ENCODE results near the gene TRIM37. TPM values are rescaled to one million over a fixed set of nuclear protein-coding genes. Genes with fewer than 3 reads are reported as not detected.

The TRIM37 gene
- total and polyA plus RNA-seq, 2 of the 8 experiments (the other 6 are each of a cell fraction or from before 2014, with no cell fraction given) = 38.2 to 57.0 TPM

- Histone ChIP-seq H2BK15ac (ENCODE audit: low read length) (no peak overlapping the region), H3K4ac (replicated peaks; ENCODE audit: insufficient read length, low read depth, low read length) (no peak overlapping the region), H3K27me3 (replicated peaks in 1 of 4; ENCODE audit: control insufficient read depth in 3 of 4, extremely low read depth in 1 of 4, insufficient read depth in 3 of 4, low read length in 3 of 4) (no peaks in the 10 kb centered on the region), H2BK12ac (ENCODE audit: low read depth, low read length) (no peak overlapping the region), H2BK120ac (replicated peaks; ENCODE audit: low read depth, low read length) (no peak overlapping the region), H4K91ac (replicated peaks; ENCODE audit: insufficient read length, low read length) (no peak overlapping the region), H2AK5ac (ENCODE audit: low read depth, low read length) (no peak overlapping the region), H4K8ac (ENCODE audit: extremely low read depth, insufficient read depth, low read length) (no peak overlapping the region), H3K79me1 (ENCODE audit: low read depth, low read length) (peaks cover 2% of the 10 kb centered on the region; the same call in 1 of the 2 replicates), H3K14ac (ENCODE audit: insufficient read length) (no peak overlapping the region), H2AFZ (ENCODE audit: low read length) (no peak overlapping the region), H2BK5ac (ENCODE audit: low read depth, low read length) (no peak overlapping the region), H3K56ac (replicated peaks; ENCODE audit: insufficient read length, low read depth, low read length) (no peak overlapping the region), H3K9ac (replicated peaks in 1 of 4; ENCODE audit: extremely low read depth in 1 of 4, low read depth in 3 of 4, low read length in 3 of 4) (no peak overlapping the region), H3K79me2 (ENCODE audit: control insufficient read depth in 1 of 2, insufficient read depth in 2 of 2, low read length in 2 of 2) (peaks cover 18 to 99% of the 10 kb centered on the region in 2 experiments), H3K4me1 (replicated peaks in 1 of 4; ENCODE audit: control insufficient read depth in 3 of 4, insufficient read depth in 4 of 4, low read length in 3 of 4) (peaks cover 0 to 8% (median 3%) of the 10 kb centered on the region in 4 experiments; a peak in 3 of 7 replicates), H3K9me3 (ENCODE audit: insufficient read depth in 2 of 2, low read depth in 1 of 2, low read length in 1 of 2) (no peaks in the 10 kb centered on the region), H3K27ac (ENCODE audit: low read depth, low read length) (no peak overlapping the region), H3K36me3 (ENCODE audit: control insufficient read depth in 2 of 4, insufficient read depth in 4 of 4, low read length in 3 of 4) (peaks cover 0 to 3% (median 0%) of the 10 kb centered on the region in 4 experiments; a peak in 1 of 8 replicates), H4K20me1 (replicated peaks in 1 of 2; ENCODE audit: control insufficient read depth in 1 of 2, insufficient read depth in 2 of 2, low read length in 2 of 2) (peaks cover 5 to 6% of the 10 kb centered on the region in 2 experiments), H3K4me3 (ENCODE audit: extremely low read depth in 1 of 4, insufficient read depth in 2 of 4, low read depth in 3 of 4, low read length in 4 of 4) (no peak overlapping the region), H3K23ac (ENCODE audit: insufficient read length) (no peak overlapping the region), H3K18ac (ENCODE audit: extremely low read depth, low read length) (no peak overlapping the region), H3K4me2 (ENCODE audit: insufficient read depth in 1 of 2, low read depth in 2 of 2, low read length in 2 of 2) (no peak overlapping the region), H4K5ac (ENCODE audit: insufficient read length, low read depth, low read length) (no peak overlapping the region), H3K23me2 (ENCODE audit: low read depth, low read length) (peaks cover 3% of the 10 kb centered on the region), H2BK20ac (ENCODE audit: low read length) (no peak overlapping the region)
- WGBS, 2 experiments (ENCODE audit: extremely low coverage in 1 of 2, insufficient coverage in 1 of 2, insufficient read length in 1 of 2, insufficient replicate concordance in 2 of 2, low coverage in 1 of 2, low lambda C conversion rate in 2 of 2, missing lambda C conversion rate in 1 of 2) = 90% methylated on average over 2 of the region's 2 CpGs; no CpG with 5 or more reads in 1 of the 2 experiments
- CTCF ChIA-PET (ENCODE audit: partially characterized antibody) = interaction anchor here (1.5 kb wide), 1 partner anchor 16 kb away, joined by 6 read pairs; no protein-coding TSS in a partner anchor
- no peak for DNase-seq (ENCODE audit: low read depth in 1 of 2, low spot score in 2 of 2)
- POLR2A ChIA-PET (ENCODE audit: partially characterized antibody) = interaction anchor here (1.9 to 3.9 kb wide), 2 partner anchors 12 to 13 kb away, joined by 7 to 14 read pairs; no protein-coding TSS in a partner anchor
- FAIRE-seq = no peak
- TF ChIP-seq SIX5 (IDR thresholded peaks at IDR 0.05; ENCODE audit: low read depth, low read length) (no peak), GABPA (IDR thresholded peaks at IDR 0.05; ENCODE audit: borderline replicate concordance, insufficient read depth, low read length) (no peak), TCF12 (IDR thresholded peaks at IDR 0.05; ENCODE audit: low read depth, low read length) (no peak), CHD2 (IDR thresholded peaks at IDR 0.05; ENCODE audit: low read length) (no peak), CHD1 (IDR thresholded peaks at IDR 0.05; ENCODE audit: low read depth, low read length) (no peak), MAFK (IDR thresholded peaks at IDR 0.05; ENCODE audit: low read depth, low read length) (no peak), TEAD4 (IDR thresholded peaks at IDR 0.05; ENCODE audit: low read depth, low read length) (no peak), FOSL1 (IDR thresholded peaks at IDR 0.05; ENCODE audit: insufficient read depth, low read depth, low read length) (no peak)
- TF ChIP-seq, protein P1, sequence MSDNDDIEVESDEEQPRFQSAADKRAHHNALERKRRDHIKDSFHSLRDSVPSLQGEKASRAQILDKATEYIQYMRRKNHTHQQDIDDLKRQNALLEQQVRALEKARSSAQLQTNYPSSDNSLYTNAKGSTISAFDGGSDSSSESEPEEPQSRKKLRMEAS (IDR thresholded peaks at IDR 0.05) = no peak
- TF ChIP-seq, protein P2, sequence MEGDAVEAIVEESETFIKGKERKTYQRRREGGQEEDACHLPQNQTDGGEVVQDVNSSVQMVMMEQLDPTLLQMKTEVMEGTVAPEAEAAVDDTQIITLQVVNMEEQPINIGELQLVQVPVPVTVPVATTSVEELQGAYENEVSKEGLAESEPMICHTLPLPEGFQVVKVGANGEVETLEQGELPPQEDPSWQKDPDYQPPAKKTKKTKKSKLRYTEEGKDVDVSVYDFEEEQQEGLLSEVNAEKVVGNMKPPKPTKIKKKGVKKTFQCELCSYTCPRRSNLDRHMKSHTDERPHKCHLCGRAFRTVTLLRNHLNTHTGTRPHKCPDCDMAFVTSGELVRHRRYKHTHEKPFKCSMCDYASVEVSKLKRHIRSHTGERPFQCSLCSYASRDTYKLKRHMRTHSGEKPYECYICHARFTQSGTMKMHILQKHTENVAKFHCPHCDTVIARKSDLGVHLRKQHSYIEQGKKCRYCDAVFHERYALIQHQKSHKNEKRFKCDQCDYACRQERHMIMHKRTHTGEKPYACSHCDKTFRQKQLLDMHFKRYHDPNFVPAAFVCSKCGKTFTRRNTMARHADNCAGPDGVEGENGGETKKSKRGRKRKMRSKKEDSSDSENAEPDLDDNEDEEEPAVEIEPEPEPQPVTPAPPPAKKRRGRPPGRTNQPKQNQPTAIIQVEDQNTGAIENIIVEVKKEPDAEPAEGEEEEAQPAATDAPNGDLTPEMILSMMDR (IDR thresholded peaks at IDR 0.05; ENCODE audit: control extremely low read depth in 1 of 3, insufficient read depth in 1 of 3, low read depth in 1 of 3, low read length in 3 of 3) = no peak
These were observed 42.4 kb upstream of the TRIM37 start for GRCh38 chr17:59149051-59149450.

Data from H1 (cell line).